Hepatocyte (in vitro differentiated cells): ENCODE results near the gene RBM4B. TPM values are rescaled to one million over a fixed set of nuclear protein-coding genes. Genes with fewer than 3 reads are reported as not detected.
A peak's percentile ranks its signal among the peaks of the same experiment; 100 is the strongest.
"Not testable (repeated sequence)": the region's sequence is repeated elsewhere in the genome, so short reads cannot be mapped to it uniquely, and the experiment has no call there.

Experiments
- DNase-seq: peaks from one replicate; pipeline ENCODE4 v3.0.0-alpha.2; 2016; ENCODE audit warnings: low spot score
- H2AFZ ChIP-seq: fragments of 200-600 bp; sonication (generic); 2 replicates; pipeline ENCODE4 v1.6.0; 2016; ENCODE audit warnings: antibody characterized with exemption, mild to moderate bottlenecking
- H3K27ac ChIP-seq: fragments of 200-600 bp; sonication (generic); 2 replicates; pipeline ENCODE4 v1.5.1; 2016; ENCODE audit warnings: mild to moderate bottlenecking
- H3K27me3 ChIP-seq: fragments of 200-600 bp; sonication (generic); 2 replicates; pipeline ENCODE4 v1.6.1; 2016
- H3K36me3 ChIP-seq: fragments of 200-600 bp; sonication (generic); replicated peaks from 2 replicates; pipeline ENCODE4 v1.5.1; 2016; ENCODE audit warnings: low read depth; ENCODE audit not compliant: insufficient read depth
- H3K4me1 ChIP-seq: fragments of 200-600 bp; sonication (generic); 2 replicates; pipeline ENCODE4 v1.5.1; 2016; ENCODE audit warnings: mild to moderate bottlenecking, moderate library complexity; ENCODE audit not compliant: insufficient read depth
- H3K4me2 ChIP-seq: fragments of 200-600 bp; sonication (generic); 2 replicates; pipeline ENCODE4 v1.6.0; 2016
- H3K4me3 ChIP-seq: fragments of 200-600 bp; sonication (generic); 2 replicates; pipeline ENCODE4 v1.5.1; 2016; ENCODE audit warnings: mild to moderate bottlenecking
- H3K79me2 ChIP-seq: fragments of 200-600 bp; sonication (generic); 2 replicates; pipeline ENCODE4 v1.6.0; 2017; ENCODE audit warnings: mild to moderate bottlenecking
- H3K9me2 ChIP-seq: fragments of 200-600 bp; sonication (generic); replicated peaks from 2 replicates; pipeline ENCODE4 v1.6.0; 2017; ENCODE audit warnings: mild to moderate bottlenecking; ENCODE audit not compliant: insufficient read depth
- H3K9me3 ChIP-seq: fragments of 200-600 bp; sonication (generic); 2 replicates; pipeline ENCODE4 v1.5.1; 2016; ENCODE audit warnings: low read depth, mild to moderate bottlenecking
- H4K20me1 ChIP-seq: fragments of 200-600 bp; sonication (generic); 2 replicates; pipeline ENCODE4 v1.6.0; 2016; ENCODE audit warnings: mild to moderate bottlenecking; ENCODE audit not compliant: insufficient read depth, poor library complexity, severe bottlenecking
- EZH2 ChIP-seq: fragments of 200-600 bp; sonication (generic); IDR thresholded peaks from 2 replicates; pipeline ENCODE4 v1.6.1; 2016; ENCODE audit warnings: antibody characterized with exemption, mild to moderate bottlenecking, borderline replicate concordance
- EZH2phosphoT487 ChIP-seq: fragments of 200-600 bp; sonication (generic); IDR thresholded peaks from one replicate; pipeline ENCODE4 v1.6.1; 2018; ENCODE audit warnings: antibody characterized with exemption, mild to moderate bottlenecking, low read depth, moderate library complexity; ENCODE audit not compliant: unreplicated experiment, severe bottlenecking
- WGBS: methylation state at CpG from one replicate; pipeline ENCODE4 v1.1.6; 2016; ENCODE audit warnings: low lambda C conversion rate; ENCODE audit errors: missing lambda C conversion rate; 5-methylcytosine and 5-hydroxymethylcytosine counted together
- polyA plus RNA-seq: library from polyadenylated mRNA; unstranded; fragments of >200 nt; fragmentation: Nextera tagmentation; extraction: Ambion mirVana; gene quantifications from 2 replicates; pipeline ENCODE4 v1.2.1, GENCODE V29; 2016
- total RNA-seq: library from RNA; depleted of rRNA; stranded (reverse); fragments of >200 nt; gene quantifications from 2 replicates; pipeline ENCODE4 v1.2.3, GENCODE V29; 2014
- TF ChIP-seq, protein P1 (sequence below): fragments of 200-600 bp; sonication (generic); IDR thresholded peaks from 2 replicates; pipeline ENCODE4 v1.5.1; 2016; ENCODE audit warnings: antibody characterized with exemption, mild to moderate bottlenecking; ENCODE audit not compliant: poor library complexity

Gene RBM4B, protein sequence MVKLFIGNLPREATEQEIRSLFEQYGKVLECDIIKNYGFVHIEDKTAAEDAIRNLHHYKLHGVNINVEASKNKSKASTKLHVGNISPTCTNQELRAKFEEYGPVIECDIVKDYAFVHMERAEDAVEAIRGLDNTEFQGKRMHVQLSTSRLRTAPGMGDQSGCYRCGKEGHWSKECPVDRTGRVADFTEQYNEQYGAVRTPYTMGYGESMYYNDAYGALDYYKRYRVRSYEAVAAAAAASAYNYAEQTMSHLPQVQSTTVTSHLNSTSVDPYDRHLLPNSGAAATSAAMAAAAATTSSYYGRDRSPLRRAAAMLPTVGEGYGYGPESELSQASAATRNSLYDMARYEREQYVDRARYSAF
- total RNA-seq (25.7 and 26.7 TPM in 2 replicates), polyA plus RNA-seq (32.4 and 33.4 TPM in 2 replicates)

DNA sequence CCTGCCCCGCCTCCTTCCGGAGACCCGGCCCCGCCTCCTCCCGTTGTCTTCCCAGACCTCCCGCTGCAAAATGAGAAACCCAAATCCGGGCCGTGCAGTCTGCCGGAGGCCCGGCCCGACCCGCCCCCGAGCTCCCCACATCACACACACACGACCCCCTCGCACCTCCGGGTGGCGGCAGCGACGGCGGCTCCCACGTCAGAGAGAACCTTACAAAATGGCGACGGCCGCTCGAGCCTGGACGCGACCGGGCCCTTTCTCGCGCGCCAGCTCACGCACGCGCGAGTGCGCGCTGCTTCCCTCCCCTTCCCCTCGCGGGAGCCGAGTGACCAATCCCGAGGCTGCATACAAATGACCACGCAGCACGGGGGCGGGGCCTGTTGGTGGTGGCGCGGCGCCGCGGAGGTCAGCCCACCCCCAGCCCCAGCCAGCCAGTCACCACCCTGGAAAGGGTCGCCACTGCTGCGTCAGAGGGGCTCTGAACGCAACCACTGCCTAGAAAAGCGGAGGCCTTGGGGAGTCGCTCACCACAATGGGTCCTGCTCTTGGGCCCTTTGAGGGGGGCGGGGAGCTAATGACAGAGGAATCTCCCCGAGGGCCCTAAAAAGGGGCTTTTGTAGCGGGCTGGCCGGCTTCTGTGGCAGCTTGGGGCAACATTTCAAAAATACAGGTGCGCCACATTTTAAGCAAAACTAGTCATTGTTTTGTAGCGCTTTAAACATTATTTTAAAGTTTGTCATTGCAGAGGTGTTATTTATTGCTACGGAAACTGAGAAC, at the start of gene RBM4B:
TSS of gene RBM4B (minus strand) at position 289 of the 777 bp plus-strand sequence. CDS start 808 bp downstream, outside the sequence.
- H3K4me3 ChIP-seq = peak within 1 kb of the TSS; percentile 69
- peak; percentile 97 for DNase-seq
- H3K4me1 ChIP-seq = peaks cover 24% of the 10 kb centered on the region
- H3K4me2 ChIP-seq = peak within 1 kb of the TSS; percentile 95
- H3K36me3 ChIP-seq = peaks cover 3% of the 10 kb centered on the region
- H3K9me3 ChIP-seq = no peaks in the 10 kb centered on the region
- peak within 1 kb of the TSS; percentile 82 for H2AFZ ChIP-seq
- H4K20me1 ChIP-seq = peaks cover 28% of the 10 kb centered on the region
- peaks cover 45% of the 10 kb centered on the region for H3K79me2 ChIP-seq
- TF ChIP-seq, protein P1, sequence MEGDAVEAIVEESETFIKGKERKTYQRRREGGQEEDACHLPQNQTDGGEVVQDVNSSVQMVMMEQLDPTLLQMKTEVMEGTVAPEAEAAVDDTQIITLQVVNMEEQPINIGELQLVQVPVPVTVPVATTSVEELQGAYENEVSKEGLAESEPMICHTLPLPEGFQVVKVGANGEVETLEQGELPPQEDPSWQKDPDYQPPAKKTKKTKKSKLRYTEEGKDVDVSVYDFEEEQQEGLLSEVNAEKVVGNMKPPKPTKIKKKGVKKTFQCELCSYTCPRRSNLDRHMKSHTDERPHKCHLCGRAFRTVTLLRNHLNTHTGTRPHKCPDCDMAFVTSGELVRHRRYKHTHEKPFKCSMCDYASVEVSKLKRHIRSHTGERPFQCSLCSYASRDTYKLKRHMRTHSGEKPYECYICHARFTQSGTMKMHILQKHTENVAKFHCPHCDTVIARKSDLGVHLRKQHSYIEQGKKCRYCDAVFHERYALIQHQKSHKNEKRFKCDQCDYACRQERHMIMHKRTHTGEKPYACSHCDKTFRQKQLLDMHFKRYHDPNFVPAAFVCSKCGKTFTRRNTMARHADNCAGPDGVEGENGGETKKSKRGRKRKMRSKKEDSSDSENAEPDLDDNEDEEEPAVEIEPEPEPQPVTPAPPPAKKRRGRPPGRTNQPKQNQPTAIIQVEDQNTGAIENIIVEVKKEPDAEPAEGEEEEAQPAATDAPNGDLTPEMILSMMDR = no peak
- TF ChIP-seq EZH2phosphoT487 = no peak
- no peak for TF ChIP-seq EZH2
- H3K27me3 ChIP-seq = no peaks in the 10 kb centered on the region
- peak within 1 kb of the TSS; percentile 96 for H3K27ac ChIP-seq
- H3K9me2 ChIP-seq = no peaks in the 10 kb centered on the region
- WGBS = 2% methylated on average over 54 of the region's 61 CpGs

DNA sequence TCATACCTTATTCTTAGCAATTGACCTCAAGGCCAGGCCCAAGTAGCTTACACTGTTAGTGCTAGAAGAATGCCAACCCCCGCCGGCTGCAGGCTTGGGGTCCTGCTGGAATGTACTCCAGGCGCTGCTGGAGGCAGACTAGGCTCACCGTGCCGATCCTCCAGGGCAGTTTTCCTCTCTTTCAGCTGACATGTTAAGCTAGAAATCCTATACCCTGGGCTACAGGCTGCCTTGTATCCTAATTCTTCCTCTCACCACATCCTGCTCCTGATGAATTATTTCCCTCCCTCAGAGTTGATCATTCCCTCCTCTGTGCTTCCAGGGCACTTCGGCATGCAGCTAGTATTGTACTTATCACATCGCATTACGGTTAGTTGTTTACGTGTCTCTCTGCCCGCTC, 48.0 kb upstream of the RBM4B start:
- Histone ChIP-seq H3K4me3 (peak overlapping the region; percentile 2), H3K9me3 (no peaks in the 10 kb centered on the region), H3K4me1 (peaks cover 14% of the 10 kb centered on the region), H3K27ac (peak overlapping the region; percentile 51), H3K4me2 (peak overlapping the region; percentile 97), H3K9me2 (no peaks in the 10 kb centered on the region), H3K79me2 (peaks cover 33% of the 10 kb centered on the region), H4K20me1 (no peaks in the 10 kb centered on the region), H3K36me3 (no peaks in the 10 kb centered on the region), H3K27me3 (peaks cover 4% of the 10 kb centered on the region), H2AFZ (no peak overlapping the region)
- DNase-seq = no peak
- WGBS = 43% methylated on average over 10 of the region's 10 CpGs
- TF ChIP-seq EZH2 (no peak), EZH2phosphoT487 (no peak)
- TF ChIP-seq, protein P1 = no peak

DNA sequence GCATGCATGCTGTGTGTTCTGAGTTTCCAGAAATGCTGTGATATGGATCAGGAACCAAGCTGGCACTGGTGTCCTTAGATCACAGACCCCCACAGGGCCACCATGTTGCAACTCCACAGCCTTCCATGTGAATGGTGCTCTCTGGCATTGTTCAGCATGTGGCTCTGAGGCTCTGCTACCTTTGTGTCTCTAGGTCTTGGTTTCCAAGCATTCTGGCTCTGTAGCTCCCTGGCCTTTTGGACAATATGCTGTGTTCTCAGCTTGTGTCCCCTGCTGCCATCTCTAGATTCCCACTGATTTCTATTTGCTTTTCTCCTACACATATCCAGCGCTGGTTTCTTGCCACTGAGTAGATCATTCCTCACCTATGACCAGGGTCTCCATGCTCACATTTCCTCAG, 47.4 kb upstream of the RBM4B start:
- H3K4me1 ChIP-seq = peaks cover 14% of the 10 kb centered on the region
- 91% methylated on average over 1 of the region's 1 CpG for WGBS
- peak overlapping the region; percentile 97 for H3K4me2 ChIP-seq
- no peak overlapping the region for H3K4me3 ChIP-seq
- no peaks in the 10 kb centered on the region for H3K9me2 ChIP-seq
- H3K27me3 ChIP-seq = no peaks in the 10 kb centered on the region
- H3K79me2 ChIP-seq = peaks cover 33% of the 10 kb centered on the region
- H3K9me3 ChIP-seq = no peaks in the 10 kb centered on the region
- TF ChIP-seq, protein P1 = no peak
- TF ChIP-seq EZH2phosphoT487 = no peak
- TF ChIP-seq EZH2 = no peak
- H3K36me3 ChIP-seq = no peaks in the 10 kb centered on the region
- H4K20me1 ChIP-seq = no peaks in the 10 kb centered on the region
- H3K27ac ChIP-seq = no peak overlapping the region
- no peak overlapping the region for H2AFZ ChIP-seq
- DNase-seq = no peak

DNA sequence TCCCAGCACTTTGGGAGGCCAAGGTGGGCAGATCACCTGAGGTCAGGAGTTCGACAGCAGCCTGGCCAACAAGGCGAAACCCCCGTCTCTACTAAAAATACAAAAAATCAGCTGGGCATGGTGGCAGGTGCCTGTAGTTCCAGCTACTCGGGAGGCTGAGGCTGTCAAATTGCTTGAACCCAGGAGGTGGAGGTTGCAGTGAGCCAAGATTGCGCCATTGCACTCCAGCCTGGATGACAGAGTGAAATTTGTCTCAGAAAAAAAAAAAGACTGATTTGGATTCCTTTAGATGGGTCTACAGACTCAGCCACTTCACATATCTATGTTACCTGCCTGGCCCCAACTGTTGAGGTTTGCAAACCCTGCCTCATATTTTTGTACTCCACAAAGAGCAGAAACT, 46.5 kb upstream of the RBM4B start:
- H3K4me2 ChIP-seq = peak overlapping the region; percentile 33
- H2AFZ ChIP-seq, H3K4me3 ChIP-seq, DNase-seq, H4K20me1 ChIP-seq, H3K9me2 ChIP-seq, H3K27ac ChIP-seq, H3K27me3 ChIP-seq, H3K36me3 ChIP-seq, H3K9me3 ChIP-seq: not testable (repeated sequence)
- 92% methylated on average over 5 of the region's 5 CpGs for WGBS
- H3K4me1 ChIP-seq = peaks cover 20% of the 10 kb centered on the region
- H3K79me2 ChIP-seq = peaks cover 33% of the 10 kb centered on the region
